GM21576 (cell line): ENCODE results near the gene HIP1R.
"Not testable (repeated sequence)": the region's sequence is repeated elsewhere in the genome, so short reads cannot be mapped to it uniquely, and the experiment has no call there.

Experiments used
- ATAC-seq: cut with Tn5 transposase; IDR thresholded peaks from one replicate; pipeline ENCODE4 v1.9.1; 2021; ENCODE audit warnings: mild to moderate bottlenecking, moderate library complexity; ENCODE audit not compliant: unreplicated experiment

Gene HIP1R, protein sequence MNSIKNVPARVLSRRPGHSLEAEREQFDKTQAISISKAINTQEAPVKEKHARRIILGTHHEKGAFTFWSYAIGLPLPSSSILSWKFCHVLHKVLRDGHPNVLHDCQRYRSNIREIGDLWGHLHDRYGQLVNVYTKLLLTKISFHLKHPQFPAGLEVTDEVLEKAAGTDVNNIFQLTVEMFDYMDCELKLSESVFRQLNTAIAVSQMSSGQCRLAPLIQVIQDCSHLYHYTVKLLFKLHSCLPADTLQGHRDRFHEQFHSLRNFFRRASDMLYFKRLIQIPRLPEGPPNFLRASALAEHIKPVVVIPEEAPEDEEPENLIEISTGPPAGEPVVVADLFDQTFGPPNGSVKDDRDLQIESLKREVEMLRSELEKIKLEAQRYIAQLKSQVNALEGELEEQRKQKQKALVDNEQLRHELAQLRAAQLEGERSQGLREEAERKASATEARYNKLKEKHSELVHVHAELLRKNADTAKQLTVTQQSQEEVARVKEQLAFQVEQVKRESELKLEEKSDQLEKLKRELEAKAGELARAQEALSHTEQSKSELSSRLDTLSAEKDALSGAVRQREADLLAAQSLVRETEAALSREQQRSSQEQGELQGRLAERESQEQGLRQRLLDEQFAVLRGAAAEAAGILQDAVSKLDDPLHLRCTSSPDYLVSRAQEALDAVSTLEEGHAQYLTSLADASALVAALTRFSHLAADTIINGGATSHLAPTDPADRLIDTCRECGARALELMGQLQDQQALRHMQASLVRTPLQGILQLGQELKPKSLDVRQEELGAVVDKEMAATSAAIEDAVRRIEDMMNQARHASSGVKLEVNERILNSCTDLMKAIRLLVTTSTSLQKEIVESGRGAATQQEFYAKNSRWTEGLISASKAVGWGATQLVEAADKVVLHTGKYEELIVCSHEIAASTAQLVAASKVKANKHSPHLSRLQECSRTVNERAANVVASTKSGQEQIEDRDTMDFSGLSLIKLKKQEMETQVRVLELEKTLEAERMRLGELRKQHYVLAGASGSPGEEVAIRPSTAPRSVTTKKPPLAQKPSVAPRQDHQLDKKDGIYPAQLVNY

GRCh38 chr12:122834921-122835749, at the start of gene HIP1R:
Gene HIP1R (plus strand): TSS chr12:122835457. CDS start chr12:122835551, 94 bp downstream.
- ATAC-seq: no peak

- no peak for ATAC-seq
Measured at GRCh38 chr12:122785503-122785902, 49.8 kb upstream of the HIP1R start.

GRCh38 chr12:122788387-122788786, 46.9 kb upstream of the HIP1R start:
- ATAC-seq: no peak

DNA sequence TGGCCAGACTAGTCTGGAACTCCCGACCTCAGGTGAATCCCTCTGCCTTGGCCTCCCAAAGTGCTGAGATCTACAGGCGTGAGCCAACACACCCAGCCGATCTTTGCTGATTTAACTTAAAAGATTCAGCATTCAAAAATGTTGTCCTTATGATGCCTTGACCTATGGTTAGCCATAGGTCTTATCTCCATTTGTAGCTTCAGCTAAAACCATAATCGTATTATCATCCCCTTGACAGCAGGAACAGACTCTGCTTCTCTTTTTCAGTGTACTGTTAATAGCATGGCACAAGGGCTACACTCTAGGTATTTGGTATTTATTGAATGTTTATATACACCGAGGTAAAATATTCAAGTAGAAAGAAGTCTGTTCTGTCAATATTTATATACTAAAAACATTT, 45.6 kb upstream of the HIP1R start:
- ATAC-seq: no peak

GRCh38 chr12:122790393-122791075, 44.7 kb upstream of the HIP1R start:
- no peak for ATAC-seq

GRCh38 chr12:122793685-122794106, 41.6 kb upstream of the HIP1R start:
- ATAC-seq: no peak

- no peak for ATAC-seq
Measured at GRCh38 chr12:122795807-122796206, 39.5 kb upstream of the HIP1R start.

GRCh38 chr12:122799641-122800243, 35.5 kb upstream of the HIP1R start:
- ATAC-seq: no peak

DNA sequence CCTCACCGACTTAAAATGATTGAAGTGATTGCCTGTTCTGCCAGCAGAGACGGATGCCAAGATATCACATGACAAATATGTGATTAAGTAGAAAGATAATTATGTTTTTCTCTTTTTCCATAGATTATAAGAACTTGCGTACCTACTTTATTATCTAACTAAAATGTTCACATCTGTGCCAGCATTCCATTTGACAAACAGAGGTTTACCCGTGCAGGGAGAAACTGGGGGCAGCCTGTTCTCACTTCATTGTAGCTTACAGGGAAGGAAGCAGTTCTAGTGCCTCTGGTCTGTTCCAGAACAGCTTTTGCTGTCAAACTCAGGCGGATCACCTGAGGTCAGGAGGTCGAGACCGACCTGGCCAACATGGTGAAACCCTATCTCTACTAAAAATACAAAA, 31.3 kb upstream of the HIP1R start:
- ATAC-seq: no peak

- ATAC-seq: not testable (repeated sequence)
Measured at GRCh38 chr12:122804957-122805356, 30.3 kb upstream of the HIP1R start.

GRCh38 chr12:122807651-122808050, 27.6 kb upstream of the HIP1R start:
- no peak for ATAC-seq

DNA sequence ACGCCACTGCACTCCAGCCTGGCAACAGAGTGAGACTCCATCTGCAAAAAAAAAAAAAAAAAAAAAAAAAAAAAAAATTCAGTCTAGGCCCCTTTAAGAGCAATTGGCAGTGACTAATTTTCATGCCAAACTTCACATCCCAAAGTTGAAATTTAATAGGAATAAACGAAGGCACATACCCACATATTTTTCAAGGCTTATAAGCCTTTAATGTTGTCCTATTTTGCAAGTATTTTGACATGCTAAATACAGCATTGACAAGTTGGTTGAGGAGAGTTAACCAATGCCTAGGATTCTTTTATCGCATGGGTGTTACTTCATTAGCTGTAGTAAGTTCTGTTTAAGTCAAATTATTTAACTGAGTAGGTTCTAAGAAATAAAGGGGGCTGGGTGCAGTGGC, 23.5 kb upstream of the HIP1R start:
- no peak for ATAC-seq

- ATAC-seq: peak; percentile 56
Measured at GRCh38 chr12:122813310-122813713, 21.9 kb upstream of the HIP1R start.

DNA sequence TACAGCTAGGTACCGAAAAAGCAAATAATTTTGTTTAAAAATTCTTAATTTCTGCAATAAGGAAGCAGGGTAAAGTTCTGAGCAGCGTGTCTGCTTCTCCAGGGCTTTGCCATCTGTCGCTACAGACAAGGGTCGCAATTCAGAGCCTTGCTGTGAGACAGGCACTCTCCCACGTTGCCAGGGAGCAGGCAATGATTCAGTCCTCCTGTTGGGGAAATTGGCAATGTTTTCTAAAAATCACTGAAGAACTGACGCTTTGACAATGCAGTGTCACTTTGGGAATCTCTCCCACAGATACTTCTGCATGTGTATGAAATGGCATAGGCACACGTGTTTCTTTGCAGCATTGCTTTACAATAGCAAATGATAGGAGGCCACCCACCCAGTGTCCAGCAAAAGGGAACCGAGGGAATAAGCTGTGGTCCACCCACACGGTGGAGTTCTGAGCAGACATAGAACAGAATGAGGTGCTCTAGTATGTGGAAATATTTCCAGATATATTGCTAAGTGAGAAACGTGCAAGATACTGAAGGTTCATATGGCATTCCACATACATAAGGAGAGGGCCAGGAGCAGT, 16.0 kb upstream of the HIP1R start:
- no peak for ATAC-seq

GRCh38 chr12:122820138-122820537, 15.1 kb upstream of the HIP1R start:
- ATAC-seq: no peak

DNA sequence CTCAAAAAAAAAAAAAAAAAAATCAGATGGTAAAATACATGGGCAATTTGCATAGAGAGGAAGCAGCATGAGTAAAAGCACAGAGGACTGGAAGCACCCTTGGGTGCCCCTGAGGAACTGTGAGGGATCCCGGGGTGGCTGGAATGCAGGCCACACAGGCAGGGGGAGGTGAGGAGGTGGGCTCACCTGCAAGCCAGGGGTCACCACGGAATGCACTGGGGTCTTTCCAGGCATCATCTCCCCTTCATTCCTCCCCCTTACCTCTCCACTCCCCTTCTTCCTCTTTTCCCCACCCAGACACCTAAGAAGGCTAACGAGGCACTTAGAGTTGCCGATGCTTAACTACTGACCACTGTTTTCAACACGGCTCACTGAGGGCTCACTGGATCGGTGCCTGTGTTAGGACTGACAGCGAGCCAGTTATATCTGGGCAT, 14.4 kb upstream of the HIP1R start:
- peak; percentile 49 for ATAC-seq

DNA sequence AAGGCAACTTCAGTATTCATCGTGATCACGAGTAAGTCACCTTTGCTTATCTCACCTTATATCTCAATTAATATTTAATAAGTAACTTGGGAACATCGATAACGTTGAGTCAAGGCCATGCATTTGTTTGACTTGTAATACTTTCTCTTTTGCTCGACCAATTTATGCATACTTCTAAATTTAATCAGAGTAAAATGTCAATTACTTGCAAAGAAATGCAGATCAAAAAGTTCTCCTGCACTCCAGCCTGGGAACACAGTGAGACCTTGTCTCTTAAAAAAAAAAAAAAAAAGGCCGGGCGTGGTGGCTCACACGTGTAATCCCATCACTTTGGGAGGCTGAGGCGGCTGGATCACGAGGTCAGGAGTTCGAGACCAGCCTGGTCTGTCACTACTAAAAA, 11.8 kb upstream of the HIP1R start:
- ATAC-seq: no peak

GRCh38 chr12:122825773-122826724, 9.2 kb upstream of the HIP1R start:
- no peak for ATAC-seq
